HEK293T (cell line): ENCODE data around the gene OPCML.

ENCODE experiments used
- ARNT ChIP-seq: fragments of 450-650 bp; IDR thresholded peaks from 2 replicates; pipeline ENCODE4 v1.6.1; 2017; ENCODE audit warnings: mild to moderate bottlenecking
- BHLHE40 ChIP-seq: fragments of 450-650 bp; IDR thresholded peaks from 2 replicates; pipeline ENCODE4 v1.6.1; 2016; ENCODE audit warnings: mild to moderate bottlenecking, moderate library complexity, borderline replicate concordance
- CTBP1 ChIP-seq: fragments of 450-650 bp; IDR thresholded peaks from 2 replicates; pipeline ENCODE4 v1.6.1; 2016; ENCODE audit warnings: borderline replicate concordance
- ELF4 ChIP-seq: fragments of 450-650 bp; IDR thresholded peaks from 2 replicates; pipeline ENCODE4 v1.6.1; 2017; ENCODE audit warnings: antibody characterized with exemption
- FOXA1 ChIP-seq: fragments of 450-650 bp; IDR thresholded peaks from 2 replicates; pipeline ENCODE4 v1.6.1; 2016; ENCODE audit warnings: mild to moderate bottlenecking
- FOXK2 ChIP-seq: fragments of 450-650 bp; IDR thresholded peaks from 2 replicates; pipeline ENCODE4 v1.6.1; 2016; ENCODE audit warnings: mild to moderate bottlenecking
- FOXM1 ChIP-seq: fragments of 450-650 bp; IDR thresholded peaks from 2 replicates; pipeline ENCODE4 v1.6.1; 2017; ENCODE audit warnings: mild to moderate bottlenecking, borderline replicate concordance
- HDGF ChIP-seq: fragments of 450-650 bp; IDR thresholded peaks from 2 replicates; pipeline ENCODE4 v1.6.1; 2017; ENCODE audit warnings: antibody characterized with exemption, borderline replicate concordance
- LEF1 ChIP-seq: fragments of 450-650 bp; IDR thresholded peaks from 2 replicates; pipeline ENCODE4 v1.6.1; 2017; ENCODE audit warnings: mild to moderate bottlenecking, borderline replicate concordance
- NFRKB ChIP-seq: fragments of 450-650 bp; IDR thresholded peaks from 2 replicates; pipeline ENCODE4 v1.6.1; 2016; ENCODE audit warnings: mild to moderate bottlenecking, moderate library complexity
- PKNOX1 ChIP-seq: fragments of 450-650 bp; IDR thresholded peaks from 2 replicates; pipeline ENCODE4 v1.6.1; 2016
- SP1 ChIP-seq: fragments of 450-650 bp; IDR thresholded peaks from 2 replicates; pipeline ENCODE4 v1.6.1; 2017
- SUZ12 ChIP-seq: fragments of 450-650 bp; IDR thresholded peaks from 2 replicates; pipeline ENCODE4 v1.6.1; 2016; ENCODE audit warnings: mild to moderate bottlenecking
- TARDBP ChIP-seq: fragments of 450-650 bp; IDR thresholded peaks from 2 replicates; pipeline ENCODE4 v1.6.1; 2016

GRCh38 chr11:132878111-132878510, 654.2 kb downstream of the OPCML start:
- no peak for TF ChIP-seq TARDBP
- TF ChIP-seq FOXM1 = no peak
- TF ChIP-seq SUZ12 = no peak
- no peak for TF ChIP-seq FOXA1
- TF ChIP-seq BHLHE40 = no peak
- TF ChIP-seq NFRKB = no peak
- no peak for TF ChIP-seq FOXK2
- TF ChIP-seq SP1 = no peak
- TF ChIP-seq HDGF = no peak
- no peak for TF ChIP-seq CTBP1
- no peak for TF ChIP-seq ARNT
- TF ChIP-seq ELF4 = no peak
- TF ChIP-seq PKNOX1 = no peak
- no peak for TF ChIP-seq LEF1
